Tibial artery (tissue), 4 donors: Measurements from ENCODE around the gene SF3B1.
A peak's percentile ranks its signal among the peaks of the same experiment; 100 is the strongest.
"Not testable (repeated sequence)": the region's sequence is repeated elsewhere in the genome, so short reads cannot be mapped to it uniquely, and the experiment has no call there.

Experiments
- DNase-seq, 2 donors: peaks; one replicate each; pipeline ENCODE4 v3.0.0-alpha.2; 2019
- H3K27ac ChIP-seq, 2 donors: fragments of 200-600 bp; sonication (generic) in 1 of 2; 1 replicate in 1 of 2; 2 replicates in 1 of 2; pipeline ENCODE4 v1.5.1; 2018 to 2019; ENCODE audit warnings: mild to moderate bottlenecking in 1 of 2
- H3K27me3 ChIP-seq, 2 donors: fragments of 200-600 bp; sonication (generic) in 1 of 2; one replicate each; pipeline versions ENCODE4 v1.5.1 to v1.6.0; 2016 to 2019
- H3K36me3 ChIP-seq, 3 donors: fragments of 200-600 bp; sonication (generic) in 2 of 3; one replicate each; pipeline ENCODE4 v1.5.1; 2016 to 2019; ENCODE audit warnings: mild to moderate bottlenecking in 2 of 3
- H3K4me1 ChIP-seq, 4 donors: fragments of 200-600 bp; sonication (generic) in 2 of 4; 1 replicate in 3 of 4; 2 replicates in 1 of 4; pipeline ENCODE4 v1.5.1; 2016 to 2019
- H3K4me3 ChIP-seq, 2 donors: fragments of 200-600 bp; sonication (generic) in 1 of 2; 1 replicate in 1 of 2; 2 replicates in 1 of 2; pipeline ENCODE4 v1.5.1; 2018 to 2019; ENCODE audit warnings: mild to moderate bottlenecking in 2 of 2
- H3K9me3 ChIP-seq, 3 donors: fragments of 200-600 bp; sonication (generic) in 1 of 3; one replicate each; pipeline ENCODE4 v1.5.1; 2016 to 2019
- intact Hi-C: fragments of 100-400 bp; cut with DNase I; formaldehyde crosslinking; loops from one replicate; pipeline ENCODE4 v1.15.0; 2023; ENCODE audit warnings: low total_unique reads
- TF ChIP-seq, protein P1 (sequence below), 2 experiments: fragments of 200-600 bp in 1 of 2; fragments of 450-650 bp in 1 of 2; IDR thresholded peaks; one replicate each; pipeline ENCODE4 v1.5.1; 2017 to 2019; ENCODE audit warnings: antibody characterized with exemption in 2 of 2, mild to moderate bottlenecking in 1 of 2, moderate library complexity in 1 of 2

Gene SF3B1

DNA sequence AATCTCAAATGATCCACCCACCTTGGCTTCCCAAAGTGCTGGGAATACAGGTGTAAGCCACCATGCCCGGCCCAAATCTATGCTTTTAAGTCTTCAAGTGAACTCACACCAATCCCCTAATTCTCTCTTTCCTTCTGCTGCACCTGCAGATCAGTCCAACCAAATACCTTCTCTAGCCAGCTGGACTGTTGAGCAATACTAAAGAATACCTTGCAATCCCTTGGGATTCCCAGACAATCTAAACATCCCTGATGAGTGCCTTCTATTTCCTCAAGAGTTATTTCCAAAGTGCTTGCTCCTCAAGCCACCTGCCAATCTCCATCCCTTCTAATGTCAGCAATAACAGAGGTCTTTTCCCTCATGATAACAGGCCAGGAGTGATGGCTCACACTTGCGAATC is 48.6 kb downstream of the SF3B1 start:
- H3K27ac ChIP-seq = no peak overlapping the region
- no peaks in the 10 kb centered on the region for H3K27me3 ChIP-seq
- no peaks in the 10 kb centered on the region for H3K4me1 ChIP-seq
- no peaks in the 10 kb centered on the region for H3K9me3 ChIP-seq
- intact Hi-C loops = no loop called here
- peaks cover 3 to 8% (median 8%) of the 10 kb centered on the region in 3 donors for H3K36me3 ChIP-seq
- DNase-seq = no peak
- TF ChIP-seq, protein P1, sequence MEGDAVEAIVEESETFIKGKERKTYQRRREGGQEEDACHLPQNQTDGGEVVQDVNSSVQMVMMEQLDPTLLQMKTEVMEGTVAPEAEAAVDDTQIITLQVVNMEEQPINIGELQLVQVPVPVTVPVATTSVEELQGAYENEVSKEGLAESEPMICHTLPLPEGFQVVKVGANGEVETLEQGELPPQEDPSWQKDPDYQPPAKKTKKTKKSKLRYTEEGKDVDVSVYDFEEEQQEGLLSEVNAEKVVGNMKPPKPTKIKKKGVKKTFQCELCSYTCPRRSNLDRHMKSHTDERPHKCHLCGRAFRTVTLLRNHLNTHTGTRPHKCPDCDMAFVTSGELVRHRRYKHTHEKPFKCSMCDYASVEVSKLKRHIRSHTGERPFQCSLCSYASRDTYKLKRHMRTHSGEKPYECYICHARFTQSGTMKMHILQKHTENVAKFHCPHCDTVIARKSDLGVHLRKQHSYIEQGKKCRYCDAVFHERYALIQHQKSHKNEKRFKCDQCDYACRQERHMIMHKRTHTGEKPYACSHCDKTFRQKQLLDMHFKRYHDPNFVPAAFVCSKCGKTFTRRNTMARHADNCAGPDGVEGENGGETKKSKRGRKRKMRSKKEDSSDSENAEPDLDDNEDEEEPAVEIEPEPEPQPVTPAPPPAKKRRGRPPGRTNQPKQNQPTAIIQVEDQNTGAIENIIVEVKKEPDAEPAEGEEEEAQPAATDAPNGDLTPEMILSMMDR (IDR thresholded peaks at IDR 0.05) = no peak
- no peak overlapping the region for H3K4me3 ChIP-seq

DNA sequence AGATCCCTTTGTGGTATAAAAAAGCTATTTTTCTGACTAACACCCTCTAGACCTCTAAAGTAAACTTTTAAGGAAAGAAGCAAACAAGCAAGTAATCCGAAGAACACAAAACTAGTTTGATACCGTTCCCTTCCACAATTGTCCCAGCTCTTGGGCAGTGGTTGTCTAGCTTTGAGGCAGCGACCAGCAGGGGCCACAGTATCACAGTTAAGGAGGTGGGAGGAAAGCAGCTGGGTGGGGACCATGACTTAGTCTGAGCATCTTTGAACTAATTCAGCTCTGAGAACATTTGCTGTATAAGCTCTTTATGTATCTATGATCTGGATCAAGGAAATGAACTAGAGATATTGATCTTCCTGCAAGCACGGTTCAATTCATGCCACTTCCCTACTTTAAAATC is 51.0 kb downstream of the SF3B1 start:
- intact Hi-C loops = no loop called here
- no peak for DNase-seq
- TF ChIP-seq, protein P1 (IDR thresholded peaks at IDR 0.05) = no peak
- Histone ChIP-seq H3K4me1 (peaks cover 0 to 15% (median 2%) of the 10 kb centered on the region in 4 donors), H3K9me3 (no peaks in the 10 kb centered on the region), H3K27ac (no peak overlapping the region), H3K4me3 (no peak overlapping the region), H3K36me3 (no peaks in the 10 kb centered on the region), H3K27me3 (no peaks in the 10 kb centered on the region)

DNA sequence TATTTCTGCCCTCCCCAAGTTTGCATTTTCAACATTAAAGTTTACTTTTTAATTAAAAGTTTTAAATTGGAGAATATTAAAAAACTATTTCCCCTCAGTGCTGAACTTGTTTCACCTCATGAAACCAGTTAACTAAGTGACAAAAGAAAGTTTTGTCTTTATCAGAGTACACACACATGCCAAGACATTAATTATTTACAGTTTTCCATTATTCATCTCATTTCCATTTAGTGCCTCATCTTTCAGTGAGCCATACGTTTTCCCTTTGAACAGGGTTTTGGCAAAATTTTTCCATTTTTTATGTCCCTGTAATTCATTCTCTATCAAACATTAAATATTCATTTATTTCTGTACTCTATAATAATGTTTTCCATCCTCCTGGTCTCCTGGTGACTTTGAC is 53.2 kb downstream of the SF3B1 start:
- no peak overlapping the region for H3K4me3 ChIP-seq
- H3K27ac ChIP-seq = no peak overlapping the region
- TF ChIP-seq, protein P1 (IDR thresholded peaks at IDR 0.05) = no peak
- no peaks in the 10 kb centered on the region for H3K36me3 ChIP-seq
- DNase-seq = no peak
- H3K4me1 ChIP-seq = peaks cover 0 to 18% (median 4%) of the 10 kb centered on the region in 4 donors
- H3K9me3 ChIP-seq = no peaks in the 10 kb centered on the region
- intact Hi-C loops = no loop called here
- H3K27me3 ChIP-seq = no peaks in the 10 kb centered on the region

DNA sequence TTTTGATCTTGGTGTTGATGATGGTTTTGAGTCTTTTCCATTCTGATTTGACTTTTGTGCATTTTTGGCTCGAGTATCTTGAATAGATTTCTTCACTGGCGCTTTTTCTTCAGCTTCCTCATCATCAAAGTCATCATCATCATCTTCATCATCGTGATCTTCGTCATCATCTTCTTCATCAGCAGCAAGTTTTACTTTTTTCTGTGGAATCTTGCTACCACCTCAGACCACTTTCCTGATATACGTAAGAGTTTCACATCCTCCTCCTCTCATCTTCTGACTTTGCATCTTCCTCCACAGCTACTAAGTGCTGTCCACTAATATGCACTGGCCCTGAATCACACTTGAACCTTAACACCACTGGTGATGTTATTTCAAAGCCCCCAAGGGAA is 54.9 kb downstream of the SF3B1 start:
- H3K9me3 ChIP-seq, H3K36me3 ChIP-seq, DNase-seq, H3K4me3 ChIP-seq, H3K27me3 ChIP-seq, H3K27ac ChIP-seq: not testable (repeated sequence)
- intact Hi-C loops = loop anchor here (5.0 to 10.0 kb wide), 3 partner anchors 68 to 373 kb away; partner anchors contain the start of gene ANKRD44
- H3K4me1 ChIP-seq = peaks cover 0 to 18% (median 4%) of the 10 kb centered on the region in 4 donors

DNA sequence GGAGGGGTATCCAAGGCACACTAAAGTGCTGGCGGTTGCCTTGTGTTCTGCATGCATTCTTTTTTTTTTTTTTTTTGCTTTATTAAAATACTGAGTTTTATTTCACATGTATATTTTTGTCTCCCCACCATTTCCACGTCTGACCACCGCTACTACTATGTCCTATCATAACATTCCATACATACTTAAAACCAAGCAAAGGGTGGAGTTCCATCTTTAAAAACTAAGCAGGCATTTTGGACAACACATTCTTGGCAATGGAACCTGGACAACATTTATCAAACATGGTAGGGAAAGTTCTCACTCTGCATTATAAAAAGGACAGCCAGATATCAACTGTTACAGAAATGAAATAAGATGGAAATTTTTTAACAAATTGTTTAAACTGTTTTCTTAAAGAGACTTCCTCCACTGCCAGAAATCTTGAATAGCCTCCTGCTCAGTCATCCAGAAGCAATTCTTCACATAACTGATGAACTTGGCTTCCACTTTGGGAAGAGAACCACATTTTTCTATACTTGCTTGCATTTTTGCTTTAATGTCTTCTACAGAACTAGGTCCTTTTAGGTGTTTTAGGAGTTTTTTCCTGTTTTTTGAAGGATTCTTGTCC is 55.4 kb downstream of the SF3B1 start:
- not testable (repeated sequence) for H3K9me3 ChIP-seq
- intact Hi-C loops = loop anchor here (5.0 to 10.0 kb wide), 3 partner anchors 67 to 372 kb away; partner anchors contain the start of gene ANKRD44

DNA sequence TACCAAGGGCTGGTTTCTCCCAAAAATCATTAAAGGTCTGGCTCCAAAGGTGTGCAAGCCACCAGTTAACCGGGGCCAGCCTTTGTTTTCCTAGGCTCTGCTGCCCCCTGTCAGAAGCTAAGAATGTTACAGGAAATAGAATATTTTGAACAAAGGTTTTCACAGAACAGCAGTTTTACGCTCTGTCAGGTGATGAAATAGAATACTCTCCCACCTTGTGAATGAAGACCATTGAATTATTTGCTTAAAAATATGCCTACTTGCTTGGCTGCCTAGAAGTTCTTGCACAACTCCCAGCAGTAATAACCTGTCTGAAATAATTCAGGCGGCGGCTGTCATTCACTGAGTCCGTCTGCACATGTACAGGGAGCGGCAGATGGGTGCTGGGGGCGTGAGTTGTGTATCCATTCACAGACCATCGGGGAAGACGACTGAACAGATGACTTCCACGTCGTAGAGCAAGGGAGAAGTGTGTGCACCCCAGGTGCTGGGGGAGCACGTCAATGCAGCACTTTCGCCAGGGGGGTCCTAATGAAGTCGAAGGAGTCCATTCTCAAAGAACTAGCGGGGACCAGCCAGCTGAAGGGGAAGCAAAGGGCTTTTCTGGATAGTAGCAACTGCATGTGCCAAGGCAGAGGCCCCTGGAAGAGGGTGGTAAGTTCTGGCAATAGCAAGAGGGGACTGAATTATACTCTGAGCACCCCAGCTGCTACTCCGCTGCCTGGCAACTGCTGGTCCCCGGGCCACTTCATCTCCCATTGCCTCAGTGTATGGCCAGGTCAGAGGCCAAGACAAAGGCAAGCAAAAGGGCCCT is 56.1 kb downstream of the SF3B1 start:
- H3K4me1 ChIP-seq = peaks cover 0 to 18% (median 4%) of the 10 kb centered on the region in 4 donors
- H3K9me3 ChIP-seq = no peaks in the 10 kb centered on the region
- DNase-seq = no peak
- TF ChIP-seq, protein P1 (IDR thresholded peaks at IDR 0.05) = peak; percentile 67 to 83
- peak overlapping the region; percentile 13 to 41 for H3K4me3 ChIP-seq
- H3K27ac ChIP-seq = peak overlapping the region in 1 of 2 donors; percentile 20
- no peaks in the 10 kb centered on the region for H3K36me3 ChIP-seq
- intact Hi-C loops = loop anchor here (5.0 to 10.0 kb wide), 3 partner anchors 66 to 371 kb away; partner anchors contain the start of gene ANKRD44
- no peaks in the 10 kb centered on the region for H3K27me3 ChIP-seq

More for the DNA sequence above, 55.4 kb downstream of the SF3B1 start:
- not testable (repeated sequence) for H3K27me3 ChIP-seq, DNase-seq, H3K36me3 ChIP-seq
- peaks cover 0 to 18% (median 4%) of the 10 kb centered on the region in 4 donors for H3K4me1 ChIP-seq
- H3K27ac ChIP-seq = peak overlapping the region in 1 of 2 donors; percentile 20
- peak overlapping the region in 1 of 2 donors; percentile 41 for H3K4me3 ChIP-seq
